HL-60 (cell line): ENCODE data around the gene IDH3A.

Source experiments
- DNase-seq, 2 experiments: peaks; one replicate each; pipeline ENCODE4 v3.0.0-alpha.2; 2010 to 2020; ENCODE audit warnings: low read depth in 1 of 2, low spot score in 1 of 2
- H3K27ac ChIP-seq: fragments of 250-450 bp; sonication (Bioruptor Pico); replicated peaks from 2 replicates; pipeline ENCODE4 v1.5.1; 2020; ENCODE audit warnings: mild to moderate bottlenecking, moderate library complexity
- H3K27me3 ChIP-seq: fragments of 250-450 bp; sonication (Bioruptor Pico); 2 replicates; pipeline ENCODE4 v1.5.1; 2021; ENCODE audit warnings: mild to moderate bottlenecking, moderate library complexity; ENCODE audit not compliant: insufficient read depth, poor library complexity, severe bottlenecking
- H3K4me3 ChIP-seq: replicated peaks from 2 replicates; pipeline ENCODE4 v1.5.1; 2011; ENCODE audit warnings: mild to moderate bottlenecking, control low read depth, low read length; ENCODE audit not compliant: insufficient read depth
- CTCF ChIP-seq: IDR thresholded peaks from one replicate; pipeline ENCODE4 v1.5.1; 2011; ENCODE audit warnings: low read length, control low read depth, inconsistent platforms; ENCODE audit not compliant: insufficient read depth
- GABPA ChIP-seq: IDR thresholded peaks from 2 replicates; pipeline ENCODE4 v1.6.1; 2012; ENCODE audit warnings: low read depth
- POLR2AphosphoS5 ChIP-seq: IDR thresholded peaks from 2 replicates; pipeline ENCODE4 v1.6.1; 2012; ENCODE audit warnings: low read depth
- SPI1 ChIP-seq: IDR thresholded peaks from 2 replicates; pipeline ENCODE4 v1.6.1; 2012; ENCODE audit warnings: low read depth, mild to moderate bottlenecking, borderline replicate concordance
- TF ChIP-seq, protein P1 (sequence below): IDR thresholded peaks from 2 replicates; pipeline ENCODE4 v1.6.1; 2012; ENCODE audit warnings: low read depth; ENCODE audit not compliant: insufficient replicate concordance

The IDH3A gene

GRCh38 chr15:78179906-78180305, 30.7 kb downstream of the IDH3A start:
- DNase-seq: no peak
- H3K4me3 ChIP-seq: no peak overlapping the region
- no peak for TF ChIP-seq SPI1
- no peak for TF ChIP-seq POLR2AphosphoS5
- TF ChIP-seq GABPA: no peak
- no peak for TF ChIP-seq CTCF
- TF ChIP-seq, protein P1, sequence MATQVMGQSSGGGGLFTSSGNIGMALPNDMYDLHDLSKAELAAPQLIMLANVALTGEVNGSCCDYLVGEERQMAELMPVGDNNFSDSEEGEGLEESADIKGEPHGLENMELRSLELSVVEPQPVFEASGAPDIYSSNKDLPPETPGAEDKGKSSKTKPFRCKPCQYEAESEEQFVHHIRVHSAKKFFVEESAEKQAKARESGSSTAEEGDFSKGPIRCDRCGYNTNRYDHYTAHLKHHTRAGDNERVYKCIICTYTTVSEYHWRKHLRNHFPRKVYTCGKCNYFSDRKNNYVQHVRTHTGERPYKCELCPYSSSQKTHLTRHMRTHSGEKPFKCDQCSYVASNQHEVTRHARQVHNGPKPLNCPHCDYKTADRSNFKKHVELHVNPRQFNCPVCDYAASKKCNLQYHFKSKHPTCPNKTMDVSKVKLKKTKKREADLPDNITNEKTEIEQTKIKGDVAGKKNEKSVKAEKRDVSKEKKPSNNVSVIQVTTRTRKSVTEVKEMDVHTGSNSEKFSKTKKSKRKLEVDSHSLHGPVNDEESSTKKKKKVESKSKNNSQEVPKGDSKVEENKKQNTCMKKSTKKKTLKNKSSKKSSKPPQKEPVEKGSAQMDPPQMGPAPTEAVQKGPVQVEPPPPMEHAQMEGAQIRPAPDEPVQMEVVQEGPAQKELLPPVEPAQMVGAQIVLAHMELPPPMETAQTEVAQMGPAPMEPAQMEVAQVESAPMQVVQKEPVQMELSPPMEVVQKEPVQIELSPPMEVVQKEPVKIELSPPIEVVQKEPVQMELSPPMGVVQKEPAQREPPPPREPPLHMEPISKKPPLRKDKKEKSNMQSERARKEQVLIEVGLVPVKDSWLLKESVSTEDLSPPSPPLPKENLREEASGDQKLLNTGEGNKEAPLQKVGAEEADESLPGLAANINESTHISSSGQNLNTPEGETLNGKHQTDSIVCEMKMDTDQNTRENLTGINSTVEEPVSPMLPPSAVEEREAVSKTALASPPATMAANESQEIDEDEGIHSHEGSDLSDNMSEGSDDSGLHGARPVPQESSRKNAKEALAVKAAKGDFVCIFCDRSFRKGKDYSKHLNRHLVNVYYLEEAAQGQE: no peak
- no peaks in the 10 kb centered on the region for H3K27me3 ChIP-seq
- no peak overlapping the region for H3K27ac ChIP-seq

DNA sequence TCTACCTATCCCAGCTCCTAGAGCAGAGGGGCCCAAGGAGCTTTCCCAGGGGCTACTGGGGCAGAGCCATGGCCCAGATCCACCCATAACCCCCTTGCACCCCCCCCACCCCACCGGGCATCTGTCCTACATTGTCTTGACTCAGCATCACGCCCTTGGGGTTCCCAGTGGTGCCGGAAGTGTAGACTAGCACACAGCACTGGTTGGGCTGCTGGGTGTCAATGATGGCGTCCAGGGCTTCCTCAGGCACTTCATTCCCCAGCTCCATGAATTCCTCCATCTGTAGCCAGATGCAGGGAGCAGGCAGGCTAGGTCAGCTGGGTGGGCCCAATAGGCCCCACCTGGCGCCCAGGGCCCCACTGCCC, 33.2 kb downstream of the IDH3A start:
- no peak overlapping the region for H3K27ac ChIP-seq
- H3K4me3 ChIP-seq: no peak overlapping the region
- no peak for DNase-seq
- no peaks in the 10 kb centered on the region for H3K27me3 ChIP-seq
- TF ChIP-seq POLR2AphosphoS5 (no peak), CTCF (no peak), SPI1 (no peak)
- TF ChIP-seq, protein P1: no peak

DNA sequence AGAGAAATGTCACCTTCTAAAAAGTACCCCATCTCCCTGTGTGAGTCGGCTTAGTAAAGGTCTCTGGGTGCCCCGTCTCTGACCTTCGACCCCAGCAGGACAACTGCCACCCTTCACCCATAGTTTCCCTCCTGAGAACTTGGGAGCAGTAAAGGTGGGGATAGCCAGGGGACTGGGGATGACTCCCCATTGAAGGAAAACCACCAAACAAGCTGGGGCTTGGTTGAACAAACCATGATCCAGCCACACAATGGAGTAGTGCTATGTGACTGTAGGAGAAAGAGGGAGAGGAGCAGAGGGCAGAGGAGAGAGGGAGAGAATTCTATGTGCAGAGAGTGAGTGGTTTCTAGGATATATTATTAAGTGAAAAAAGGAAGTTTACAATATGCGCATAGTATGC, 33.7 kb downstream of the IDH3A start:
- Histone ChIP-seq H3K27ac (no peak overlapping the region), H3K4me3 (no peak overlapping the region), H3K27me3 (no peaks in the 10 kb centered on the region)
- TF ChIP-seq GABPA (no peak), CTCF (no peak), POLR2AphosphoS5 (no peak), SPI1 (no peak)
- TF ChIP-seq, protein P1: no peak
- DNase-seq: no peak
